Uterus (tissue), 4 donors: ENCODE data around the gene C4BPB. TPM values are rescaled to one million over a fixed set of nuclear protein-coding genes. Genes with fewer than 3 reads are reported as not detected.

Experiments used
- DNase-seq, 2 donors: peaks; one replicate each; pipeline ENCODE4 v3.0.0-alpha.2; 2019 to 2020
- H3K27ac ChIP-seq, 2 donors: fragments of 200-600 bp; sonication (generic); 1 replicate in 1 of 2; 2 replicates in 1 of 2; pipeline ENCODE4 v1.5.1; 2016 to 2018
- H3K27me3 ChIP-seq, 2 donors: fragments of 200-600 bp; sonication (generic); one replicate each; pipeline ENCODE4 v1.5.1; 2018 to 2019; ENCODE audit warnings: control low read depth in 1 of 2
- H3K36me3 ChIP-seq, 2 donors: fragments of 200-600 bp; sonication (generic); one replicate each; pipeline ENCODE4 v1.5.1; 2019; ENCODE audit warnings: control low read depth in 1 of 2
- H3K4me1 ChIP-seq, 2 donors: fragments of 200-600 bp; sonication (generic); one replicate each; pipeline ENCODE4 v1.5.1; 2018 to 2019; ENCODE audit warnings: control low read depth in 1 of 2
- H3K4me3 ChIP-seq, 2 donors: fragments of 200-600 bp; sonication (generic); 1 replicate in 1 of 2; 2 replicates in 1 of 2; pipeline ENCODE4 v1.5.1; 2018 to 2019; ENCODE audit warnings: mild to moderate bottlenecking in 1 of 2
- H3K9me3 ChIP-seq, 2 donors: fragments of 200-600 bp; sonication (generic); one replicate each; pipeline ENCODE4 v1.5.1; 2019; ENCODE audit warnings: control low read depth in 1 of 2
- POLR2A ChIP-seq, 2 donors: fragments of 450-650 bp; IDR thresholded peaks; one replicate each; pipeline ENCODE4 v1.6.1; 2016; ENCODE audit warnings: antibody characterized with exemption in 2 of 2, mild to moderate bottlenecking in 1 of 2, moderate library complexity in 1 of 2
- intact Hi-C: fragments of 100-400 bp; cut with DNase I; formaldehyde crosslinking; loops from one replicate; pipeline ENCODE4 v1.15.1; 2023; ENCODE audit warnings: low total_unique reads
- total RNA-seq, 4 donors: library from RNA; depleted of rRNA in 3 of 4; stranded (reverse); fragments of >200 nt in 3 of 4; gene quantifications; one replicate each; pipeline versions ENCODE4 v1.1.0 to v1.2.4, GENCODE V29; 2014 to 2023
- TF ChIP-seq, protein P1 (sequence below), 4 experiments: fragments of 200-600 bp in 2 of 4; fragments of 450-650 bp in 2 of 4; sonication (generic) in 2 of 4; IDR thresholded peaks; one replicate each; pipeline ENCODE4 v1.5.1; 2016 to 2019; ENCODE audit warnings: antibody characterized with exemption in 4 of 4, mild to moderate bottlenecking in 2 of 4, moderate library complexity in 1 of 4
- donor health status: DM: yes; HTN: yes; CAD: no.

Gene C4BPB
- total RNA-seq, 4 donors from 2014 or later: not detected

DNA sequence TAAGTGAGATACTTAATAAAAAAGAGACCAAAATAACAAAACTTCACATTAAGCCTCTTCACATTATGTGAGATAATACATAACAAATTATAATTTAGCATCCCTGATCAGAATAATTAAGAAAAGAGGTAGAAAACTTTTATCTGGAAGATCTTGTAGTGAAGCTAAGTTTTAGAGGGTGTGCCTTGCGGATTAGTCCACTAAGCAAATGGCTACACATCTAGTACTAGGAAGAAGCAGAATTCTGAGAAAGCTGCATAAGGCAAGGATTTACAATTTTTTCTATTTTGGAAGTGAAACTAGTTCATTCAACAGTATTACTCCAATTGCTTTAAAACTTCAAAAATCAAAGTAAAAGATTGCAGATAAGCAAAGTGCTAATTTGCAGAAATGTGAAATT is 41.2 kb upstream of the C4BPB start:
- H3K4me1 ChIP-seq: peaks cover 0 to 10% of the 10 kb centered on the region in 2 donors
- no peaks in the 10 kb centered on the region for H3K27me3 ChIP-seq
- no peak for DNase-seq
- no peak overlapping the region for H3K4me3 ChIP-seq
- H3K36me3 ChIP-seq: no peaks in the 10 kb centered on the region
- no peak overlapping the region for H3K27ac ChIP-seq
- no peak for TF ChIP-seq POLR2A (IDR thresholded peaks at IDR 0.05)
- TF ChIP-seq, protein P1, sequence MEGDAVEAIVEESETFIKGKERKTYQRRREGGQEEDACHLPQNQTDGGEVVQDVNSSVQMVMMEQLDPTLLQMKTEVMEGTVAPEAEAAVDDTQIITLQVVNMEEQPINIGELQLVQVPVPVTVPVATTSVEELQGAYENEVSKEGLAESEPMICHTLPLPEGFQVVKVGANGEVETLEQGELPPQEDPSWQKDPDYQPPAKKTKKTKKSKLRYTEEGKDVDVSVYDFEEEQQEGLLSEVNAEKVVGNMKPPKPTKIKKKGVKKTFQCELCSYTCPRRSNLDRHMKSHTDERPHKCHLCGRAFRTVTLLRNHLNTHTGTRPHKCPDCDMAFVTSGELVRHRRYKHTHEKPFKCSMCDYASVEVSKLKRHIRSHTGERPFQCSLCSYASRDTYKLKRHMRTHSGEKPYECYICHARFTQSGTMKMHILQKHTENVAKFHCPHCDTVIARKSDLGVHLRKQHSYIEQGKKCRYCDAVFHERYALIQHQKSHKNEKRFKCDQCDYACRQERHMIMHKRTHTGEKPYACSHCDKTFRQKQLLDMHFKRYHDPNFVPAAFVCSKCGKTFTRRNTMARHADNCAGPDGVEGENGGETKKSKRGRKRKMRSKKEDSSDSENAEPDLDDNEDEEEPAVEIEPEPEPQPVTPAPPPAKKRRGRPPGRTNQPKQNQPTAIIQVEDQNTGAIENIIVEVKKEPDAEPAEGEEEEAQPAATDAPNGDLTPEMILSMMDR (IDR thresholded peaks at IDR 0.05): no peak
- intact Hi-C loops: no loop called here
- no peaks in the 10 kb centered on the region for H3K9me3 ChIP-seq

DNA sequence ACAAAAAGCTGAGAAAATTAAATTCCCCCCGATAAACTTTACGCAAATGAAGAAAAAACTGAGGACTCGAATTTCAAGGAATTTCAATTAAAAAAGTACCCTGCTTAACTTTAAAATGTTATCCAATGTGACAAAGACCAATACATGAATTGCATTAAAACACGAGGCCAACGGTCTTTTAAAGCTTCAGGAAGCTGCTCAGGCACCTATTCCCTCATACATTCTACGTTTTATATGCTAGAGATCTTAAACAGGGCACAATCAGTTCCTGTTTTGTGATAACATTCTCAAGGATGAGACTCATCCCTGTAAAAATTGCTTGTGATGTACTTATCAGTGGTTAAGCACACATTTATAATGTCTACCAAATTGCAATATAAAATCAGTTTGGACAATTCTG is 40.6 kb upstream of the C4BPB start:
- Histone ChIP-seq H3K36me3 (no peaks in the 10 kb centered on the region), H3K4me3 (no peak overlapping the region), H3K27ac (no peak overlapping the region), H3K9me3 (no peaks in the 10 kb centered on the region), H3K27me3 (no peaks in the 10 kb centered on the region), H3K4me1 (peaks cover 0 to 10% of the 10 kb centered on the region in 2 donors)
- TF ChIP-seq POLR2A (IDR thresholded peaks at IDR 0.05): no peak
- TF ChIP-seq, protein P1 (IDR thresholded peaks at IDR 0.05): no peak
- no peak for DNase-seq
- intact Hi-C loops: no loop called here

DNA sequence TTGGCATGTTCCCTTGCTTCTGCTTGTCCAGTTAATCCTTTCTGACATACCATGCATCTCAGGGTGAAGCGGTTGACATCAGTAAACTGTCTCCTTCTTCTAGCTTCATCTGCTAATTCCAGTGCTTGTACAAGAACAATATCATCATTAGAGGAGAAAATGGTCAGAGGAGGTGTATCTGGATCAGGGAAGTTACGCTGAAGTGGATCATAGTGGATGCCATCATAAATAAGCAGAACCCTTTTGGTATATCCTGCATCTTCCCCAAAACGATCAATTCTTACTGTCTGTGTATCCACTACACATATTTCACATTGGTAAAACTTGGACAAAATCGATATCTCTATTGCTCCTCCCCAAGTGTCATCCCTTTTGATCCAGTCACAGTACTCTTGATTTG is 39.6 kb upstream of the C4BPB start:
- no peak for TF ChIP-seq POLR2A (IDR thresholded peaks at IDR 0.05)
- TF ChIP-seq, protein P1 (IDR thresholded peaks at IDR 0.05): no peak
- intact Hi-C loops: no loop called here

DNA sequence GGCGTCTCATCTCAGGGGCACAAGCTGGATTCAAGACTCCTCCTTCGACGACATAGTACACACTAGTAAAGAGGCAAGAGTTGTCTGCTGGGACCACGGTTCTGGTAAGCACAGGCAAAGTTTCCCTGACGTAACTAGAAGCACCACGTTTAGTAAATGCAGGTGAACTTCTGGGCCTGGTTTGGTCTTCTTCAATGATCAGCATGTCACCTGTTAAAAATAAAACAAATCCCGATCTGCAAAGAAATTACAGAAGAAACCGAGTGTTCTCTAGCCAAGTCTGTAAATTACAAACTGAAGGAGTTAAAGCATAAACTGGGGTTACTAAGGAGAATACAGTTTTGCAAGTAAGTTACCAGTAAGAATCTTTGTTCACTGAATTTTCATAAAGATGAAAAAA is 39.1 kb upstream of the C4BPB start:
- Histone ChIP-seq H3K9me3 (no peaks in the 10 kb centered on the region), H3K36me3 (no peaks in the 10 kb centered on the region), H3K27ac (peak overlapping the region in 1 of 2 donors; percentile 88), H3K4me1 (peaks cover 0 to 10% of the 10 kb centered on the region in 2 donors), H3K4me3 (peak overlapping the region in 1 of 2 donors; percentile 82), H3K27me3 (no peaks in the 10 kb centered on the region)
- no peak for DNase-seq
- intact Hi-C loops: no loop called here
- TF ChIP-seq POLR2A (IDR thresholded peaks at IDR 0.05): no peak
- TF ChIP-seq, protein P1 (IDR thresholded peaks at IDR 0.05): no peak

More for the DNA sequence above, 39.6 kb upstream of the C4BPB start:
- H3K4me1 ChIP-seq: peaks cover 0 to 10% of the 10 kb centered on the region in 2 donors
- no peaks in the 10 kb centered on the region for H3K36me3 ChIP-seq
- no peak overlapping the region for H3K27ac ChIP-seq
- no peak overlapping the region for H3K4me3 ChIP-seq
- H3K27me3 ChIP-seq: no peaks in the 10 kb centered on the region
- DNase-seq: no peak
- H3K9me3 ChIP-seq: no peaks in the 10 kb centered on the region

DNA sequence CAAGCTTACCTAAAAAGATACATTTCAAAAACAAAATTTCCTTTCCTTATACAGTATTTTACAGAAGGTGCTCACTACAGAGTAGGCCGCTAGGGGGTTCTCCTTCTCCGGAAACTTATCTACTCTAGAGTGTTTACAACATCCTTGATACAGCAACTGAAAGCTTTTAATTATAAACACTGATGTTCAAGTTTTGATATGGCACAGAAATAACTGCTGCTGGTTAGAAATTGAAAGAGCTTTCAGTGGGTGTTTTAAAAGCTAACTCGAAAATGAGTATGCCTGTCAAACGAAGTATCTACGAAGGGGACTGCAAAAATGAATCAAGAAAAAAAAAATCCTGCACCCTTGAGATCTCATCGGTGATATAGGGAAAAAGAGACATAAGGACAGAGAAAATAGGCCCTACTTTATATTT is 38.7 kb upstream of the C4BPB start:
- Histone ChIP-seq H3K27me3 (no peaks in the 10 kb centered on the region), H3K27ac (peak overlapping the region; percentile 84 to 88), H3K36me3 (no peaks in the 10 kb centered on the region), H3K4me1 (peaks cover 0 to 10% of the 10 kb centered on the region in 2 donors), H3K4me3 (peak overlapping the region; percentile 82 to 95), H3K9me3 (no peaks in the 10 kb centered on the region)
- peak in 1 of 2 donors; percentile 39 for DNase-seq
- TF ChIP-seq POLR2A (IDR thresholded peaks at IDR 0.05): no peak
- TF ChIP-seq, protein P1 (IDR thresholded peaks at IDR 0.05): peak; percentile 66 to 75 (median 69)
- intact Hi-C loops: no loop called here
